Measurements from ENCODE around the gene ZNF761. TPM values are rescaled to one million over a fixed set of nuclear protein-coding genes. Genes with fewer than 3 reads are reported as not detected.
"Not testable (repeated sequence)": the region's sequence is repeated elsewhere in the genome, so short reads cannot be mapped to it uniquely, and the experiment has no call there.

Gene ZNF761
- total RNA-seq, 1 donor from 2014 or later = 12.7 TPM

DNA sequence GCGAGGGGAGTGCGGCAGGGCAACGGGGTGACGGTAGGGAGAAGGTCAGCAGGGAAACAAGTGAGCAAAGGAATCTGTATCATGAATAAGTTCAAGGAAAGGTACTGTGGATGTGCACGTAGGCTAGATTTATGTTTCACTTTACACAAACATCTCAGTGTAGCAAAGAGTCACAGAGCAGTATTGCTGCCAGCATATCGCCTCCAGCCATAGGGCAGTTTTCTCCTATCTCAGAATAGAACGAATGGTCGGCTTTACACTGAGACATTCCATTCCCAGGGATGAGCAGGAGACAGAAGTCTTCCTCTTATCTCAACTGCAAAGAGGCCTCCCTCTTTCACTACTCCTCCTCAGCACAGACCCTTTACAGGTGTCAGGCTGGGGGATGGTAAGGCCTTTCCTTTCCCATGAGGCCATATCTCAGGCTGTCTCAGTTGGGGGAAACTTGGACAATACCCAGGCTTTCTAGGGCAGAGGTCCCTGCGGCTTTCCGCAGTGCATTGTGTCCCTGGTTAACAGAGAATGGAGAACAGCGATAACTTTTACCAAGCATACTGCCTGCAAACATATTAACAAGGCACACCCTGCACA is 28.4 kb downstream of the ZNF761 start:
- DNase-seq (ENCODE audit: low spot score) = not testable (repeated sequence)

DNA sequence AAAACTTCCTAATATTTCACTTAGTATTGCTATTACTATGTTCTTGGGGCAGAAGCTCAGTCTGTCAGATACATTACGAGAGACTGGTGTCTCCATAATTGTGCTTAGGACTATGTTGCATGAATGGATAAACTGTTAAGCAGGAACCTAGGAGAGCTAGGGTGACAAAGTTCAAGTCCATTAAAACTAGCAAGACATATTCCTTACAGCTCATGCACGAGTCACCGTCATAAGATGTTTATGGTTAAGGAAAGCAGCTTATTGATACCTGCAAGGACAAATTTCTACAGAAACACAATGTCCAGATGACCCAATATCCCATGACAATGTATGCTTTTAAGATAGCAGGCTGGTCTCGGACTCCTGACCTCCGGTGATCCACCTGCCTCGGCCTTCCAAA is 30.1 kb downstream of the ZNF761 start:
- no peak for DNase-seq (ENCODE audit: low spot score)

DNA sequence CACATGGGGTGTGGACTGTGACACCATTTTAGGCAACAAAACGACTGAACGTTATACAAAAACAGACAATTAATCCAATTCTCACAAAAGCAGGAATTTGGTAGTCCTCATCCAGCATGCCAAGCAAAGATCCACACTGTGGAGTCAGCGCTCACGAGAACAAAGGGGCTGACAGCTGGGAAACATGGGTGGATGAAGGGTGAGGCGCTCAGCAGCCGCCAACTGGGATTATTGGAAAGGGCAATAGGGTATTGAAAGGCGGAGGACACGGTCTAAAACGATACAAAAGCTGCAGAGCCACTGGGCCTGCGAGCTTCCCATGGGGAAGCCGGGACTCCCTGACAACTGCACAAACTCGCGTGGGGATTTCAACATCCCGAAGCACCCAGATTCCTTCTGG is 31.1 kb downstream of the ZNF761 start:
- DNase-seq (ENCODE audit: low spot score) = no peak

DNA sequence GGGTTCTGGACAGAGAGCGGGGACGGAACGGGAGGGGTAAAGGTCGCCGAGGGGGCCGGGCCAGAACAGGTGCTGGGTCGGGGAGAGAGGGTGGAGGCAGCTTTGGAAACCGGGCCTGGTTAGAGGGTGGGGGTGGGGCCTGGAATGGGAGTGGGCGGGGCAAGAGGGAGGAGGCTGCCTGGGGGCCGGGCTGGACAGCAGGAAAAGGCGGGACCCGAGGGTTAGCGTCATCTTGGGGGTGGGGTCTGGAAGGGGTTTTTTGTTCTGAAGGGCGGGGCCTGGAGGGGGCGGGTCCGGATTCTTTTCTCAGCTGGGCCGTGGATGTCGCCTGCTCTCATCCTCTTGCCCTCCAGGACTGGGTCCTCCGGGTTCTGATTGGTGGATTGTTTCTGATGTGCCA is 31.5 kb downstream of the ZNF761 start:
- peak; percentile 66 for DNase-seq (ENCODE audit: low spot score)

DNA sequence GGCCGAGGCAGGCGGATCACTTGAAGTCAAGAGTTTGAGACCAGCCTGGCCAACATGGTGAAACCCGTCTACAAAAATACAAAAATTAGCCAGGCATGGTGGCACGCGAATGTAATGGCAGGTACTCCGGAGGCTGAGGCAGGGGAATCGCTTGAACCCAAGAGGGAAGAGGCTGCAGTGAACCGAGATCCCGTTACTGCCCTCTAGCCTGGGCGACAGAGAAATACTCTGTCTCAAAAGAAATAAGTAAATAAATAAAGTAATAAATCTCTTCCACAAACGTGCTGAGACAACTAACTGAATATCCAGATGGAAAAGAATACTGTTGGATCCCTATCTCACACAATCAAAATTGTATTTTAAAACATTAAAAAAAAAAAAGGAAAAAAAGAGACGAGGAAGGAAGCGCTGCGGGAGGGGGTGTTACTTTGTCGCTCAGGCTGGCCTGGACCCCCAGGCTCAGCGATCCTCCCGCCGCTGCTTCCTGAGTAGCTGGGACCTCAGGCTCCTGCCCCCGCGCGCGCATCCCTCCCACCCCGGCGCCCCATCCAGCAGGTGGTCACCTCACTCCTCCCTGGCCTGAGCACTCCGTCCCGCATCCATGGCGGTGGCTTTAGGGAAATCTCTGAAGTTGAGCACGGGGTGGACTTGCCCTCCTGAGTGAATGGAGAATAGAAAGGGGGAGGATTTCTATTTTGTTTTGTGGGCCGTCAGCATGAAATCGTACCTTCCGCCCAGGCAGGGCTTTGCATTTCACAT is 35.1 kb downstream of the ZNF761 start:
- peak; percentile 43 for DNase-seq (ENCODE audit: low spot score)

DNA sequence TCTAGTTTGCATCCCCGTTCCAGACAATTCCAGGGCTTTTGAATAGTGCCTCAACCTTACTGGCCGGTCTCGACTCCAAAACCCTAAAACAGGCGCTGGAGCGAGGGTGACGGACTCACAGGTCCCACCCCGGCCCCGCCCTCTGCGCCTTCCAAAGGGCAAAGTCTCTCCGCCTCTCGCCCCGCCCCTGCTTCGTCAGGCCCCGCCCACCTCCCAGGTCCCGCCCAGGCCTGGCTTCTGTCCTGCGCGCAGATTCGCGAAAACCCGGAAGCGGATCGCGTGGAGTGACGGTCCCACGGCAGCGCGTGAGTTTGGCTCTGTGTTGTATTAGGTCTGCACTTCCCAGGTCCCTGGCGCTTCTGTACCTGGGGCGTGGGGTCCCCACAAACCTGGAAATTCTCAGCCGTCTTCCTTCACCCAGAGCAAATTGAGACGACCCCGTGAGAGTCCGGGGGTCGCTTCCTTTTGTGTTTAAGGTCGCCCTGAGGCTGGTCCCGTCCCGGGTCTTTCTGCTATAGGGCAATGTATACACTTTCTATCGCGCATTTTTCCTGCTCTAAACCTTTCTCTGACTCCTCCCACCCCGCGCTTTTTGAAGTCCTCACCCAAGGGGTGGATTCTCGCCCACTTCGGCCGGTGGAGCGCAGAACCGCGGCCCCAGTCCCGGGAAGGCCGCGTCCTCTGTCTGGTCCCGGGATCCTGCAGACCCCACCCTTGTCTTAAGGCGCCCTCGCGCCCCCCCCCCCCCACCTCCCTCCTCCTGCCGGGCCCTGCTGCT is 35.9 kb downstream of the ZNF761 start, which contains the start of gene ZNF813:
Gene ZNF813, plus strand, starts transcription at position 249 of the 778 bp plus-strand sequence. CDS start 16,090 bp downstream, outside the sequence.
- peak; percentile 96 for DNase-seq (ENCODE audit: low spot score)

DNA sequence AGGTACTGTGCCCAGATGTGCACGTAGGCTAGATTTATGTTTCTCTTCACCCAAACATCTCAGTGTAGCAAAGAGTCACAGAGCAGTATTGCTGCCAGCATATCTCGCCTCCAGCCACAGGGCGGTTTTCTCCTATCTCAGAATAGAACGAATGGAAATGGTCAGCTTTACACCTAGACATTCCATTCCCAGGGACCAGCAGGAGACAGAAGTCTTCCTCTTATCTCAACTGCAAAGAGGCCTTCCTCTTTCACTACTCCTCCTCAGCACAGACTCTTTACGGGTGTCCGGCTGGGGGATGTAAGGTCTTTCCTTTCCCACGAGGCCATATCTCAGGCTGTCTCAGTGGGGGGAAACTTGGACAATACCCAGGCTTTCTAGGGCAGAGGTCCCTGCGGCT is 36.8 kb downstream of the ZNF761 start:
- not testable (repeated sequence) for DNase-seq (ENCODE audit: low spot score)

DNA sequence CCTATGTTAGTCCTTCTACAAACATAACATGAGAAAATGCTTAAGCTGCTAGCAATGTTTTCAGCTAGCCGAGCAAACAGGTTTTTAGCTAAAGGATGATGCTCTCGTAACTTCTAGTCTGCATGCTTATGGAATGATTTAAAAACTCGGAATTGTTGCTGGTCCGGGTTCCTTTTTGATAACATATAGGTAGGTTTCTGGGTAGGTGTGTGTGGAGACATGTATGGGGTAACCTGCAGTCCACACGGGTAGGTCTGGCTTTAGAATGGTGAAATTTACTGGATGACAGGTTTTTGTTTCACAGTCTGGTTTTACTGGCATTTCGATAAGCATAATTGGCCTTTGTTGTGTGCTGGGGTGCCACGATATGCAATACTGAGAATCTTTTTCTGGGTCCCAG is 40.1 kb downstream of the ZNF761 start:
- DNase-seq (ENCODE audit: low spot score) = no peak

DNA sequence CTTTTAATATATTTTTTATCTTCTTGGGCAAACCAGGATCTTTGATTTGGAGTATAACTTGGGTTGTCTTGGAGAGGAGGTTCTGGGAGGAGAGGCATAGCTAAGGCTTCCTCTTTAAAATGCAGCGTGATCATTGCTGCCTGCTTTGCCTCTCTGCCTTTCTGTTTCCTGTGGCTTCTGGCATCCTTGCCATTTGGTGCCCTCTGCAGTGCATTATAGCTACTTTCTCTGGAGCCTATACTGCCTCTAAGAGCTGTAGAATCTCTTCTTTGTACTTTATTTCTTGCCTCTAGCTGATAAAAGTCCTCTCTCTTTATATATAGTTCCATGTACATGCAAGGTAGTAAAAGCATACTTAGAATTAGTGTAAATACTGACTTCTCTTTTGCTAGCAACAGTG is 43.0 kb downstream of the ZNF761 start:
- DNase-seq (ENCODE audit: low spot score) = not testable (repeated sequence)

DNA sequence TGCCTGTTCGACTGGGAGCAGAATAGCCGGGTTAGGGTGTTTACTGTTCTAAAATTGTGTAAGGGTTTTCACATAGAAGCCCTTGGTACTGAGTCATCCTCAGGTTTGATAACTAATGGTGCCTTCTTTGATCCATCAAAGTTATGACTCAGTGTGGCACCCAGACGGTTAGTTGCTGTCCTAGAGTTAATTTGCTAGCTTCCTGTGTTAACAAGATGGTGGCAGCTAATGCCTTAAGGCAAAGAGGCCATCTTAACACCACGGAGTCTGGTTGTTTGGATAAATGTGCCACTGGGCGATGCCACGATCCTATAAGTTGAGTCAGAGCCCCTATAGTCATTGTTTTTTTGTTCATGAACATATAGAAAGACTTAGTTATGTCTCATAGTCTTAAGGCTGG is 43.7 kb downstream of the ZNF761 start:
- not testable (repeated sequence) for DNase-seq (ENCODE audit: low spot score)

DNA sequence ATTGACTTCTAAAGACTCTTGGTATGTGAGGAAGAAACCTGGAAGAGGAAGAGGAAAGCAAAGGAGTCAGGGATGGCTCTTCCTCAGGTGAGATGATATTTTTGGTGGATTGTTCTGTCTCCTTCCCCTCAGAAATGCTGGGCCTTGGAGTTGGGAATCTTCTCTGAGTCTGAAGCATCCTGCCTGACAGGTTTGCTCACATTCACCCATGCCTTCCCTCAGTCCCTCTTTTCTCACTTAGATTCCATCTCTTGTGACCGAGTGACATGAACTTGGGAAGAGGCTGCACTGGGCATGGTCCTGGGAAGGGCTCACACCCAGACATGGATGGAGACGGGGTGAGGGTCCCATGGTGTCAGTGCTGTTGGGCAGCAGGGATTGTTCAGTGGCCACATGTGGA is 52.0 kb downstream of the ZNF761 start:
- DNase-seq (ENCODE audit: low spot score) = not testable (repeated sequence)

DNA sequence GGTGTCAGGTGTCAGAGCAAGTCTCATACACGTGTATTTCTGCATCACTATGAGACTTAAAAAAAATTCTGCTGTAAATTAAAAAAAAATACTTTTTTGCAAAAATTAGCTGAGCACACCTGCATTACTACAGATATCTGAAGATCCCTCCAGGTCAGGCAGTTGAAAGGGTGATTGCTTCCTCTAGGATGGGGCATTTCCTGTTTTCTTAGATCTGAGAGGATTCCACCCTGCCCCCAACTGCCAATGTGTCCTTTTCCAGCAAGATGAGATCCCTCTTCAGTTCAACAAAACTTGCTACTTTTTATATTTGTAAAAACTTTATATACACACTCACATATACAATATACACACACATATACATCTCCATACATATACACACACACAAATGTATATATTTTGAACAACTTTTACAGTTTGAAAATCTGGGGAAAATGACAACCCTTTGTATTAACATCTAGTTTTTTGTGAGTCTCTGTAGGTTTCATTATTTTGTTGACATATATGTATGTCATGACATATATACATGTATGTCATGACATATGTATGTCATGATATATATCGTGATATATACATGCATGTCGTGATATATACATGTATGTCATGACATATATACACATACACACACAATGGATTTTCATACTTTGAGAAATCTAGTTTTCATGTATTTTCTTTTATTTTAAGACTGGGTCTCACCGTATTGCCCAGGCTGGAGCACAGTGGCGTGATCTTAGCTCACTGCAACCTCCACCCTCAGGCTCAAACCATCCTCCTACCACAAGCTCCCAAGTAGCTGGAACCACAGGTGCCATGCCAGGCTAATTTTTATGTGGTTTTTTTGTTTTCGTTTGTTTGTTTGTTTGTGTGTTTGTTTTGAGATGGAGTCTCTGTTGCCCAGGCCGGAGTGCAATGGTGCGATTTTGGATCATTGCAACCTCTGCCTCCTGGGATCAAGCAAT is 53.5 kb downstream of the ZNF761 start:
- DNase-seq (ENCODE audit: low spot score) = no peak

DNA sequence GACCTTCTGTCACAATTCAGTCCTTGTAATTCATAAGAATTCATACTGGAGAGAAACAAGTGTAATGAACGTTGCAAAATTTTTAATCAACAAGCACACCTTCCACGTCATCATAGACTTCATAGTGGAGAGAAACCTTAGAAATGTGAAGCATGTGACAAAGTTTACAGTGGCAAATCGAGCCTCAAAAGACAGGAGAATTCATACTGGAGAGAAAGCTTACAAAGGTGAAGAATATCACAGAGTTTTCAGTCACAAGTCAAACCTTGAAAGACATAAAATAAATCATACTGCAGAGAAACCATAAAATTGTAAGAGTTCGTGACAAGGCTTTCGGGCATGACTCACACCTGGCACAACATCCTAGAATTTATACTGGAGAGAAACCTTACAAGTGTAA is 60.4 kb downstream of the ZNF761 start:
- DNase-seq (ENCODE audit: low spot score) = no peak

DNA sequence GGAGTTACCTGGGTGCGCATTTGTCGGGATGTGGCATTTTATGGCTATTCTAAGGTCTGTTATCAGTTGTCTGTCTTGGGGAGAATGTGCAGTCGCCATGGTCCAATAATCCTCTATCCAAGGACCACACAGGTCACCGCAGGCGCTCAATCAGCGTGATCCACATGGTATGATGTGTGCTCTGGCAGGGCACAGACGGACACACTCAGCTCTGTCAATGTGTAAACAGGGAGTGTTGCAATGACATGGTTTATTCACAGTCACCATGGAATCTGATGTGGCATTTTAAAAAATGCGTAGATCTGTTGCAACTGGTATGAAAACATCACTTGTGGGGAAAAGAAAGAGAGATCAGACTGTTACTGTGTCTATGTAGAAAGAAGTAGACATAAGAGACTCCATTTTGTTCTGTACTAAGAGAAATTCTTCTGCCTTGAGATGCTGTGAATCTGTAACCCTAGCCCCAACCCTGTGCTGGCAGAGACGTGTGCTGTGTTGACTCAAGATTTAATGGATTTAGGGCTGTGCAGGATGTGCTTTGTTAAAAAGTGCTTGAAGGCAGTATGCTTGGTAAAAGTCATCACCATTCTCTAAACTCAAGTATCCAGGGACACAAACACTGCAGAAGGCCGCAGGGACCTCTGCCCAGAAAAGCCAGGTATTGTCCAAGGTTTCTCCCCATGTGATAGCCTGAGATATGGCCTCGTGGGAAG is 65.7 kb downstream of the ZNF761 start:
- DNase-seq (ENCODE audit: low spot score) = not testable (repeated sequence)

DNA sequence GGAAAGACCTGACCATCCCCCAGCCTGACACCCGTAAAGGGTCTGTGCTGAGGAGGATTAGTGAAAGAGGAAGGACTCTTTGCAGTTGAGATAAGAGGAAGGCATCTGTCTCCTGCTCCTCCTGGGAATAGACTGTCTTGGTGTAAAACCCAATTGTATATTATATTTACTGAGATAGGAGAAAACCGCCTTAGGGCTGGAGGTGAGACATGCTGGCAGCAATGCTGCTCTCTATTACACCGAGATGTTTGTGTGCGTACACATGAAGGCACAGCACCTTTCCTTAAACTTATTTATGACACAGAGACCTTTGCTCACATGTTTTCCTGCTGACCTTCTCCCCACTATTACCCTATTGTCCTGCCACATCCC is 66.2 kb downstream of the ZNF761 start:
- DNase-seq (ENCODE audit: low spot score) = not testable (repeated sequence)

DNA sequence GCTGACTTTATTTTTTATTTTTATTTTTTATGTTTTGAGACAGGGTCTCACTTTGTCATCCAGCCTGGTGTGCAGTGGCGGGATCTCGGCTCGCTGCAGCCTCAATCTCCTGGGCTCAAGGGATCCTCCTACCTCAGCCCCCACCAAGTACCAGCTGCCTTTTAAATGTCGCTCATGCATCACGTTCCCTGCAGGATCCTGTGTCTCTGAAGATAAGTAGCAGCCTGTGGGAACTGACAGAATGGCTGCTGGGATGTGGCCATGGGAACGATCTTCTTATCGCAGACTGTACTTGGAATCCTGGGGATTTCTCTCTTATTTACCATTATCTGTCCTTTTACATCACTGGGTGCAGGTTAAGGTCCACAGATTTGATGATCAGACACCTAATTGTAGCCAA is 71.4 kb downstream of the ZNF761 start:
- DNase-seq (ENCODE audit: low spot score) = not testable (repeated sequence)

DNA sequence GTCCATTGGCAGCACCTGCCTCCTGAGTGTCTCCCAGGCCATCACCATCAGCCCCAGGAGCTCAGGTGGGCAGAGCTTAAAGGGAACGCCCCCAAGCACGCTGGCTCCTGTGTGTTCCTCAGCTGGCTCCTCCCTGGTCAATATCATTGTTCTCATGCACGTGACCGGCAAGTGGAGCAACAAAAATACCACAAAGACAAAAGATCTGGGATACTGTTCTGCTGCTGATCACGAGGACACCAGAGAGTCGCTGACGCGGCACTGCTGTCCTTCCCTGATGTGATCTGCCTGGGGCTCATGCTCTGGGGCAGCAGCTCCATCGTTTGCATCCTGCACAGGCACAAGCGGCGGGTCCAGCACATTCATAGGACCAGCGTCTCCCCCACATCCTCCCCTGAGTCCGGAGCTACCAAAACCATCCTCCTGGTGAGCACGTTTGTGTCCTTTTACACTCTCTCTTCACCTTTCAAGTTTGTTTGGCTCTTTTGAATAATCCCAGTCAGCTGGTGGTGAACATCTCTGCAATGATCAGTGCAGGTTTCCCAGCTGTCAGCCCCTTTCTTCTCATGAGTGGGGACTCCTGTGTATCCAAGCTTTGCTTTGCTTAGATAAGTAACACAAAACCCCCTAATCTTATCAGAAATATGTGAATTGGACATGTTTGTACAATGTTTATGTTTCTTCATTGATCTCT is 72.0 kb downstream of the ZNF761 start:
- not testable (repeated sequence) for DNase-seq (ENCODE audit: low spot score)

DNA sequence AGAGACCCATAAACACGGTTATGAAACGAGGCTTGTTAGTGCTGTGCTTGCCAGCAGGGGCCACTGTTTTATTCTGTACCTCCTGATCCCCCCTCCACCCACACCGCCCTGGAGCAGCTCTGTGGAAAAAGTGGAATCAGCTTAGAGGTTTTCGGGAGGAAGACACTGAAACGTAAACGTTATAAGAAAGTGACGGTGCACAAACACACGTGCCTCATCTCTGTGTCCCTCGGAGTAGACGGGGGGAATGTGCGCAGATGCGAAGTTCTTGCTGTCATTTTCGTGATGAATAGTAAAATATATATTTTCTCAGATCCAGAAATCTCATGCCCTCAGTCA is 72.5 kb downstream of the ZNF761 start:
- DNase-seq (ENCODE audit: low spot score) = not testable (repeated sequence)

DNA sequence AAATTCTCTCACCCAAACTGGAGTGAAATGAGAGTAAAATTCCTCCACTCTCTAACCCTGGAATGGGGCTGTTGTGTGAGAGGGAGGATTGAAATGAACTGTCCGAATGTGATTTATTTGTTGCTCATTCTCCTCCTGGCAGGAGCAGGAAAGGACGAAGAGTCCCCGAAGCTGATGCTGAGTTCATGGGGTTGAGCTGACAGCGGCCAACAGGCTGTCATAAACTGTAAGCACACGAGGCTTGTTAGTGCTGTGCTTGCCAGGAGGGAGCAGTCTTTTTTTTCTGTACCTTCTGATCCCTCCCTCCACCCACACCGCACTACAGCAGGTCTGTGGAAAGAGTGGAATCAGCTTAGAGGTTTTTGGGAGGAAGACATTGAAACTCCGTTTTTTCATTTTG is 73.1 kb downstream of the ZNF761 start:
- DNase-seq (ENCODE audit: low spot score) = no peak

DNA sequence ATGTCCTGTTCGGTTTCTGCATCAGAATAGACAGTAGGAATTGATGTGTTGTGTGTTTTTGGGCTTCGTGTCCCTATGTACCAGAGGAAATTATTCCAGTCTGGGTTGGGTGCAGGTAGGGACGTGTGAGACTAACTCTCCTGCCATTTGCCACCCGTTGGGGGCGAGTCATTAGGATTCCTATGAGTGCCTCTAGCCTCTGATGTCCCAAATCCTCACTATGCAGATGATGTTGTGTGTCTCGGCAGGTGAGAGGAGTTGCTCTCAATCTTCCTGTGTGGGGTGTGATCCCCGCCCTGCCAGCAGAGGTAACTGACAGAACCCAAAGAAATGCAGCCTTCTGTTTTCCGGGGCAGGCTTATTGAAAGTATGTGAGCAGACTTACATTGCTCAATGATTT is 74.9 kb downstream of the ZNF761 start:
- DNase-seq (ENCODE audit: low spot score) = no peak
